Mesenchymal stem cell (in vitro differentiated cells and primary cell): Measurements from ENCODE around the gene ZFYVE28.
"Not testable (repeated sequence)": the region's sequence is repeated elsewhere in the genome, so short reads cannot be mapped to it uniquely, and the experiment has no call there.

Experiments used
- DNase-seq: peaks from one replicate; pipeline ENCODE4 v3.0.0-alpha.2; 2013
- H2AFZ ChIP-seq: one replicate; pipeline ENCODE4 v1.6.1; 2013; ENCODE audit warnings: low read depth, mild to moderate bottlenecking, control low read depth, inconsistent platforms, low read length, moderate library complexity
- H2AK5ac ChIP-seq: 2 replicates; pipeline ENCODE4 v1.6.1; 2013; ENCODE audit warnings: low read length, moderate library complexity, mild to moderate bottlenecking, inconsistent platforms; ENCODE audit not compliant: severe bottlenecking
- H2BK120ac ChIP-seq: one replicate; pipeline ENCODE4 v1.6.1; 2013; ENCODE audit warnings: low read depth, mild to moderate bottlenecking, inconsistent platforms, low read length, moderate library complexity
- H2BK12ac ChIP-seq, 2 experiments: one replicate each; pipeline ENCODE4 v1.6.1; 2013; ENCODE audit warnings: inconsistent platforms in 2 of 2, low read length in 2 of 2, mild to moderate bottlenecking in 2 of 2, moderate library complexity in 2 of 2, control low read depth in 1 of 2
- H2BK15ac ChIP-seq: one replicate; pipeline ENCODE4 v1.6.1; 2013; ENCODE audit warnings: mild to moderate bottlenecking, low read depth, inconsistent platforms; ENCODE audit not compliant: poor library complexity, severe bottlenecking
- H2BK5ac ChIP-seq: 2 replicates; pipeline ENCODE4 v1.6.1; 2013; ENCODE audit warnings: low read depth, mild to moderate bottlenecking, low read length, control low read depth, inconsistent platforms; ENCODE audit not compliant: poor library complexity, severe bottlenecking
- H3K14ac ChIP-seq, 2 experiments: one replicate each; pipeline ENCODE4 v1.6.1; 2013; ENCODE audit warnings: inconsistent platforms in 2 of 2, low read length in 2 of 2, control low read depth in 1 of 2, mild to moderate bottlenecking in 1 of 2, moderate library complexity in 1 of 2
- H3K18ac ChIP-seq, 2 experiments: one replicate each; pipeline ENCODE4 v1.6.1; 2013; ENCODE audit warnings: inconsistent platforms in 2 of 2, low read length in 2 of 2, control low read depth in 1 of 2, low read depth in 1 of 2, mild to moderate bottlenecking in 1 of 2
- H3K23ac ChIP-seq, 2 experiments: one replicate each; pipeline ENCODE4 v1.6.1; 2013; ENCODE audit warnings: inconsistent platforms in 2 of 2, low read length in 2 of 2, mild to moderate bottlenecking in 2 of 2, moderate library complexity in 2 of 2, control low read depth in 1 of 2
- H3K27ac ChIP-seq: 2 replicates; pipeline ENCODE4 v1.5.1; 2013; ENCODE audit warnings: mild to moderate bottlenecking, moderate library complexity, low read length, control low read depth, inconsistent platforms; ENCODE audit not compliant: poor library complexity, severe bottlenecking
- H3K27me3 ChIP-seq, 2 experiments: 2 replicates each; pipeline versions ENCODE4 v1.6.1 to v1.7.0; 2013; ENCODE audit warnings: low read length in 2 of 2, mild to moderate bottlenecking in 2 of 2, moderate library complexity in 2 of 2, control low read depth in 1 of 2, inconsistent platforms in 1 of 2; ENCODE audit not compliant: control insufficient read depth in 1 of 2, insufficient read depth in 1 of 2
- H3K36me3 ChIP-seq, 2 experiments: 2 replicates each; pipeline versions ENCODE4 v1.6.1 to v1.7.0; 2013; ENCODE audit warnings: low read length in 2 of 2, control low read depth in 1 of 2, inconsistent platforms in 1 of 2, low read depth in 1 of 2, mild to moderate bottlenecking in 1 of 2; ENCODE audit not compliant: insufficient read depth in 2 of 2, control insufficient read depth in 1 of 2
- H3K4ac ChIP-seq, 2 experiments: one replicate each; pipeline ENCODE4 v1.6.1; 2013; ENCODE audit warnings: inconsistent platforms in 2 of 2, low read length in 2 of 2, mild to moderate bottlenecking in 2 of 2, moderate library complexity in 2 of 2, control low read depth in 1 of 2, low read depth in 1 of 2
- H3K4me1 ChIP-seq: 2 replicates; pipeline ENCODE4 v1.6.1; 2013; ENCODE audit warnings: low read depth, low read length, control low read depth; ENCODE audit not compliant: control insufficient read depth, insufficient read depth
- H3K4me2 ChIP-seq: 2 replicates; pipeline ENCODE4 v1.6.1; 2013; ENCODE audit warnings: low read length, mild to moderate bottlenecking, inconsistent platforms; ENCODE audit not compliant: poor library complexity, severe bottlenecking
- H3K4me3 ChIP-seq, 2 experiments: 2 replicates each; pipeline versions ENCODE4 v1.5.1 to v1.7.0; 2013; ENCODE audit warnings: low read length in 2 of 2, mild to moderate bottlenecking in 2 of 2, control low read depth in 1 of 2, low read depth in 1 of 2; ENCODE audit not compliant: insufficient read depth in 1 of 2
- H3K79me1 ChIP-seq: replicated peaks from 2 replicates; pipeline ENCODE4 v1.6.1; 2013; ENCODE audit warnings: mild to moderate bottlenecking, control low read depth, low read length, inconsistent platforms; ENCODE audit not compliant: poor library complexity, severe bottlenecking
- H3K9ac ChIP-seq: 2 replicates; pipeline ENCODE4 v1.7.0; 2013; ENCODE audit warnings: mild to moderate bottlenecking, low read length, moderate library complexity
- H3K9me3 ChIP-seq: 2 replicates; pipeline ENCODE4 v1.7.0; 2013; ENCODE audit warnings: mild to moderate bottlenecking, low read length; ENCODE audit not compliant: control insufficient read depth
- H4K8ac ChIP-seq: one replicate; pipeline ENCODE4 v1.6.1; 2013; ENCODE audit warnings: inconsistent platforms, mild to moderate bottlenecking, low read length, moderate library complexity
- H4K91ac ChIP-seq: one replicate; pipeline ENCODE4 v1.6.1; 2013; ENCODE audit warnings: mild to moderate bottlenecking, low read length, inconsistent platforms
- WGBS: methylation state at CpG from one replicate; pipeline ENCODE4 v1.1.7; 2013; ENCODE audit warnings: mixed read lengths; 5-methylcytosine and 5-hydroxymethylcytosine counted together

ZFYVE28 gene

GRCh38 chr4:2432991-2433530 lies 14.6 kb upstream of the ZFYVE28 start:
- Histone ChIP-seq H3K27me3 (peaks cover 0 to 28% of the 10 kb centered on the region in 2 experiments), H2AK5ac (no peak overlapping the region), H2BK120ac (no peak overlapping the region), H4K91ac (no peak overlapping the region), H3K18ac (no peak overlapping the region), H2BK15ac (no peak overlapping the region), H3K4me1 (peaks cover 20% of the 10 kb centered on the region), H2BK5ac (no peak overlapping the region), H4K8ac (no peak overlapping the region), H3K4me3 (no peak overlapping the region), H2AFZ (no peak overlapping the region), H3K79me1 (no peaks in the 10 kb centered on the region), H2BK12ac (no peak overlapping the region), H3K9me3 (no peaks in the 10 kb centered on the region), H3K4me2 (no peak overlapping the region), H3K14ac (no peak overlapping the region), H3K4ac (no peak overlapping the region), H3K23ac (no peak overlapping the region), H3K36me3 (no peaks in the 10 kb centered on the region), H3K9ac (no peak overlapping the region), H3K27ac (no peak overlapping the region)
- WGBS = 69% methylated on average over 19 of the region's 20 CpGs
- DNase-seq = peak; percentile 66

GRCh38 chr4:2432004-2432403 lies 13.6 kb upstream of the ZFYVE28 start:
- DNase-seq = no peak
- H3K4me1 ChIP-seq = peaks cover 20% of the 10 kb centered on the region
- no peaks in the 10 kb centered on the region for H3K9me3 ChIP-seq
- peaks cover 0 to 3% of the 10 kb centered on the region in 2 experiments for H3K36me3 ChIP-seq
- no peak overlapping the region for H3K27ac ChIP-seq
- peaks cover 0 to 30% of the 10 kb centered on the region in 2 experiments for H3K27me3 ChIP-seq
- H3K18ac ChIP-seq = no peak overlapping the region
- no peak overlapping the region for H3K4me3 ChIP-seq
- H3K9ac ChIP-seq = no peak overlapping the region
- no peak overlapping the region for H2AFZ ChIP-seq
- no peak overlapping the region for H4K91ac ChIP-seq
- H3K79me1 ChIP-seq = no peaks in the 10 kb centered on the region
- no peak overlapping the region for H2AK5ac ChIP-seq
- no peak overlapping the region for H2BK5ac ChIP-seq
- H3K4me2 ChIP-seq = no peak overlapping the region
- H2BK12ac ChIP-seq = no peak overlapping the region
- no peak overlapping the region for H4K8ac ChIP-seq
- no peak overlapping the region for H2BK120ac ChIP-seq
- no peak overlapping the region for H3K23ac ChIP-seq
- H3K4ac ChIP-seq = no peak overlapping the region
- H2BK15ac ChIP-seq = no peak overlapping the region
- H3K14ac ChIP-seq = no peak overlapping the region

GRCh38 chr4:2429945-2430757 lies 11.7 kb upstream of the ZFYVE28 start:
- not testable (repeated sequence) for H2BK5ac ChIP-seq, H3K18ac ChIP-seq, H2BK120ac ChIP-seq, H4K91ac ChIP-seq, H4K8ac ChIP-seq, H3K4me2 ChIP-seq, H3K4ac ChIP-seq, H3K9me3 ChIP-seq, H3K23ac ChIP-seq, H3K36me3 ChIP-seq, H3K4me3 ChIP-seq, H2BK12ac ChIP-seq, H3K79me1 ChIP-seq, H2BK15ac ChIP-seq, H3K27ac ChIP-seq, H3K14ac ChIP-seq, H2AFZ ChIP-seq, H2AK5ac ChIP-seq, H3K9ac ChIP-seq
- DNase-seq = peak; percentile 28
- H3K27me3 ChIP-seq = peaks cover 0 to 35% of the 10 kb centered on the region in 2 experiments
- peaks cover 20% of the 10 kb centered on the region for H3K4me1 ChIP-seq
- WGBS = 91% methylated on average over 25 of the region's 49 CpGs

- H3K4me1 ChIP-seq = peaks cover 14% of the 10 kb centered on the region
- no peak overlapping the region for H3K14ac ChIP-seq
- no peak overlapping the region for H2BK12ac ChIP-seq
- no peak overlapping the region for H2BK5ac ChIP-seq
- H3K27ac ChIP-seq = no peak overlapping the region
- no peak overlapping the region for H4K8ac ChIP-seq
- no peak overlapping the region for H2BK120ac ChIP-seq
- peaks cover 0 to 22% of the 10 kb centered on the region in 2 experiments for H3K27me3 ChIP-seq
- H3K4me3 ChIP-seq = no peak overlapping the region
- no peaks in the 10 kb centered on the region for H3K9me3 ChIP-seq
- no peak overlapping the region for H2AK5ac ChIP-seq
- no peaks in the 10 kb centered on the region for H3K79me1 ChIP-seq
- no peak overlapping the region for H3K9ac ChIP-seq
- H3K18ac ChIP-seq = no peak overlapping the region
- H2BK15ac ChIP-seq = no peak overlapping the region
- no peak overlapping the region for H3K4me2 ChIP-seq
- WGBS = 89% methylated on average over 24 of the region's 25 CpGs
- DNase-seq = no peak
- H3K36me3 ChIP-seq = peaks cover 0 to 3% of the 10 kb centered on the region in 2 experiments
- H3K23ac ChIP-seq = no peak overlapping the region
- H3K4ac ChIP-seq = no peak overlapping the region
- no peak overlapping the region for H2AFZ ChIP-seq
- no peak overlapping the region for H4K91ac ChIP-seq
Measured at GRCh38 chr4:2428496-2429213, 10.2 kb upstream of the ZFYVE28 start.
